ENCODE data around the gene TAPT1.
"Not testable (repeated sequence)": the region's sequence is repeated elsewhere in the genome, so short reads cannot be mapped to it uniquely, and the experiment has no call there.

The TAPT1 gene

GRCh38 chr4:16157609-16158503, 68.4 kb downstream of the TAPT1 start:
- peaks cover 21% of the 10 kb centered on the region for H3K36me3 Mint-ChIP-seq (ENCODE audit: low read depth)
- H3K4me1 Mint-ChIP-seq: peaks cover 6% of the 10 kb centered on the region
- H3K27ac Mint-ChIP-seq: no peak overlapping the region
- H3K27me3 Mint-ChIP-seq (ENCODE audit: low read depth): no peaks in the 10 kb centered on the region
- no peak overlapping the region for H3K4me3 Mint-ChIP-seq
- TF ChIP-seq CTCF (IDR thresholded peaks at IDR 0.05; ENCODE audit: unreplicated experiment in 3 of 3): no peak
- H3K9me3 Mint-ChIP-seq: no peaks in the 10 kb centered on the region

- H3K36me3 Mint-ChIP-seq (ENCODE audit: low read depth): peaks cover 6% of the 10 kb centered on the region
- H3K4me1 Mint-ChIP-seq: peaks cover 6% of the 10 kb centered on the region
- H3K9me3 Mint-ChIP-seq: no peaks in the 10 kb centered on the region
- H3K27ac Mint-ChIP-seq: no peak overlapping the region
- TF ChIP-seq CTCF (IDR thresholded peaks at IDR 0.05; ENCODE audit: unreplicated experiment in 3 of 3): no peak
- no peak overlapping the region for H3K4me3 Mint-ChIP-seq
- no peaks in the 10 kb centered on the region for H3K27me3 Mint-ChIP-seq (ENCODE audit: low read depth)
Measured at GRCh38 chr4:16155528-16156169, 70.6 kb downstream of the TAPT1 start.

GRCh38 chr4:16154451-16154850, 71.8 kb downstream of the TAPT1 start:
- no peaks in the 10 kb centered on the region for H3K36me3 Mint-ChIP-seq (ENCODE audit: low read depth)
- no peak overlapping the region for H3K4me3 Mint-ChIP-seq
- H3K9me3 Mint-ChIP-seq: no peaks in the 10 kb centered on the region
- TF ChIP-seq CTCF (IDR thresholded peaks at IDR 0.05; ENCODE audit: unreplicated experiment in 3 of 3): no peak
- H3K4me1 Mint-ChIP-seq: peaks cover 6% of the 10 kb centered on the region
- no peaks in the 10 kb centered on the region for H3K27me3 Mint-ChIP-seq (ENCODE audit: low read depth)
- no peak overlapping the region for H3K27ac Mint-ChIP-seq

- no peaks in the 10 kb centered on the region for H3K27me3 Mint-ChIP-seq (ENCODE audit: low read depth)
- H3K4me3 Mint-ChIP-seq: no peak overlapping the region
- H3K27ac Mint-ChIP-seq: no peak overlapping the region
- peaks cover 10% of the 10 kb centered on the region for H3K9me3 Mint-ChIP-seq
- no peaks in the 10 kb centered on the region for H3K4me1 Mint-ChIP-seq
- no peaks in the 10 kb centered on the region for H3K36me3 Mint-ChIP-seq (ENCODE audit: low read depth)
- no peak for TF ChIP-seq CTCF (IDR thresholded peaks at IDR 0.05; ENCODE audit: unreplicated experiment in 3 of 3)
Measured at GRCh38 chr4:16150716-16151115, 75.6 kb downstream of the TAPT1 start.

GRCh38 chr4:16144913-16145312, 81.4 kb downstream of the TAPT1 start:
- Mint-ChIP-seq H3K9me3 (peaks cover 49% of the 10 kb centered on the region), H3K4me1 (peaks cover 18% of the 10 kb centered on the region)
- H3K36me3 Mint-ChIP-seq (ENCODE audit: low read depth); H3K4me3 Mint-ChIP-seq; H3K27me3 Mint-ChIP-seq (ENCODE audit: low read depth); H3K27ac Mint-ChIP-seq: not testable (repeated sequence)

- no peak overlapping the region for H3K27ac Mint-ChIP-seq
- no peak for TF ChIP-seq CTCF (IDR thresholded peaks at IDR 0.05; ENCODE audit: unreplicated experiment in 3 of 3)
- peaks cover 49% of the 10 kb centered on the region for H3K9me3 Mint-ChIP-seq
- peaks cover 3% of the 10 kb centered on the region for H3K36me3 Mint-ChIP-seq (ENCODE audit: low read depth)
- no peak overlapping the region for H3K4me3 Mint-ChIP-seq
- peaks cover 25% of the 10 kb centered on the region for H3K4me1 Mint-ChIP-seq
- H3K27me3 Mint-ChIP-seq (ENCODE audit: low read depth): no peaks in the 10 kb centered on the region
Measured at GRCh38 chr4:16142598-16143310, 83.5 kb downstream of the TAPT1 start.

Data from nephron (organoid).